ENCODE results near the gene FADS1.
A peak's percentile ranks its signal among the peaks of the same experiment; 100 is the strongest.

Gene FADS1

DNA sequence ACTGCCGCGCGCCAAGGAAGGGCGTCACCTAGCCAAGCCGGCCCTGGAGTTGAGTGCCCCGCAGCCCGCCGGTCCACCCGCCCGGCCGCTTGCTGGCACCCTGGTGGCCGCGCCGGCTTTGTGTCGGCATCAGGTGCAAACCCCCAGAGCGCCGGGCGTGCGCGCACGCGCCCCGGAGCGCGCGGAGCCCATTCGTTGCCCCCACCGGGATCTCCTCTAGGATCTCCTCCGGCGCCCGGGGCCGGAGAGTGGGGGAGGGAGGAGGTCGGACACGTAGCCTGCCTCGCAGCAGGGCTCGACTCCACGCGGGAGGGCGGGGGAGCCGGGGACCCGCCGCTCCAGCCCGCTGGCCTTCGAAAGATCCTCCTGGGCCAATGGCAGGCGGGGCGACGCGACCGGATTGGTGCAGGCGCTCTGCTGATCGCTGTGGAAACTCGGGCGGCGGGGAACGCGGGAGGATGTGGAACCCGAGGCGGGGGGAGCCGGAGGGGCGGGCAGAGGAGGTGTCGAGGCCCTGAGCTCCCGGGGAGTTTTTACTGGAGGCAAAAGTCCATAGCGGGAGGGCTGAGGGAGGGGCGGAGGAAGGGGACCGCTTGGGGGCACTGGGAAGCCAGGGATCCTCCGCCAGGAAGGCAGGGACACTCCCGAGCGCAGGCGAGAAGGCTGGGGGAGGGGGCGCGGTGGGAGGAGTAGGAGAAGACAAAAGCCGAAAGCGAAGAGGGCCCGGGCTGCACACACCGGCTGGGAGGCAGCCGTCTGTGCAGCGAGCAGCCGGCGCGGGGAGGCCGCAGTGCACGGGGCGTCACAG, 11.0 kb upstream of the FADS1 start, which contains the start of gene FADS2:
Gene FADS2, plus strand, starts transcription at position 730 of the 808 bp plus-strand sequence. CDS start 91 bp downstream, outside the sequence.
- DNase-seq (ENCODE audit: insufficient read length, low spot score) (peak; percentile 65), FAIRE-seq (no peak)

DNA sequence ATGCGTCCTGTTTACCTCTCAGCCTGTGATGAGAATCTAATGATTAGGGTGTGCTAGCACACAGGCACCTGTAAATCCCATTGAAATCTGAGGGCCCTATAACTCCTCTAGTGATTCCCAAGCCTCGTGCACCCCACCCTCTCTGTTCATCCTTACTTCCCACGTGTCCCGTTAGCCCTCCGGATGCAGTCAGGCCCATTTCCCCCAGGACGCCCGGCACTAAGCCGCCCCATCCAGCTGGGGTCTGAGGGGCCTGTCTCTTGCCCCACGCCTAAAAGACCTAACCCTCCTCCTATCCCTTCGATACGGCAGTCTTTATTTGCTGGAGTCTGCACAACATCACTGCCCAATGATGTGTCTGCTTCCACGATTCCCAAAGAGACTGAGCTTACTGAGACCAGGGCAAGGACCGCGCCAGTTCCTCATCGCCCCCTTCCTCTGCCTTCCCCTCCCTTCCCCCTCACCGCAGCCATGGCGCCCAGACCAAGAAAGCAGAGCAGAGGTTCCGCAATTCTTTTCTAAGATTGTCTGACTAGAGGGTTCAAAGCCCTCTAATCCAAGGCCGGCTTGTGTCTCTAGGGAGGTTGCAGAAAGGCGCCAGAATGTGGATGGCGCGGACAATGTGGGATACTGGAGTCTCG, 10.2 kb upstream of the FADS1 start:
- DNase-seq (ENCODE audit: insufficient read length, low spot score) (no peak), FAIRE-seq (no peak)

- FAIRE-seq, result no peak
- no peak for DNase-seq (ENCODE audit: insufficient read length, low spot score)
These were observed 3.4 kb upstream of the FADS1 start for GRCh38 chr11:61820174-61820573.

- DNase-seq (ENCODE audit: insufficient read length, low spot score) (no peak), FAIRE-seq (no peak)
These were observed 834 bp upstream of the FADS1 start for GRCh38 chr11:61817471-61818202.

DNA sequence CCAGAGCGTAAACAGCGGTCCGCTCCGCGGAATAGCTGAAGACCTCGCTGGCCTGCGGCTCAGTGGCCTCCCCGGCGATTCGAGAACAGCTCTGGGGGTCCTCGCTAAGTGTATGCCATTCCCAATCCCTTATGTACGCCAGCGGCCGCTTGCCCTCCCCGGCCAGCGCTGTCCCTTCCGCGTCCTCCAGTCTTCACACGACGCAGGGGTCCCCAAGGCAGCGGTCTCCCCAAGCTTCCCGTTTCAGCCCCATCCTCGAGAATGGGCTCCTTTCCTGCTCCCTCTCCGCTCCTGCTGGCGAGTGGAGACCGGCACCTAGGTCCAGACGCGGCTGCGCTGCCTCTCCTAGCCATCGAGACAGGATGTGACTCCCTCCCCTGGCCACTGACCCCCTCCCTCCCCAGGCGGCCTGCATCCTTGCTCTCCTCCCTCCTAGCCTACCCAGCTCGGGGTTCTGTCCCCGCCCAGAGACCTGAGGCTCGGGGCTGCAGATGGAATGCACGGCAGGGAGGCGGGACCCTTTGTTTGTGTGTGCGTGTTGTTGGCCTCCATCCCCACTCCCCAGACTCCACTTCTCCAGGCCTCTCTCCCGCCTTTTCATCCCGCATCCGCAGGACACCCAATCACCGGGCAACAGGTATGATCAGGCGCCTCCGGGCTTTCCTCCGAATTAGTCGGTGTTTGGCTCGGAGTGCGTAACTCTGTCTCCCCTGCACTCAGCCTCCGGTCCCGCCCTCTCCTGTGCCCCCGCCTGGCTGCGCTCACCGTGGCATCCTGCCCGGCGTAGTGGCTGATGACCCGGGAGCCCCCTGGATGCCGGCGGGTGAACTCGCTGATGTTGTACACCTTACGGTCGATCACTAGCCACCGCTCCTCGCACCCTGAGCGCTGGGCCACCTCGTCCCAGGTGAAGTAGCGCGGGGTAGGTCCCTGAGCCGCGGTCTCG, 740 bp downstream of the FADS1 start:
- FAIRE-seq (no peak), DNase-seq (ENCODE audit: insufficient read length, low spot score) (no peak)

GRCh38 chr11:61814958-61815789, 1.6 kb downstream of the FADS1 start:
- peak; percentile 31 for FAIRE-seq
- peak; percentile 97 for DNase-seq (ENCODE audit: insufficient read length, low spot score)

- DNase-seq (ENCODE audit: insufficient read length, low spot score), result no peak
- no peak for FAIRE-seq
These were observed 2.4 kb downstream of the FADS1 start for GRCh38 chr11:61814247-61814957.

- FAIRE-seq, result no peak
- DNase-seq (ENCODE audit: insufficient read length, low spot score), result no peak
These were observed 3.9 kb downstream of the FADS1 start for GRCh38 chr11:61812736-61813411.

DNA sequence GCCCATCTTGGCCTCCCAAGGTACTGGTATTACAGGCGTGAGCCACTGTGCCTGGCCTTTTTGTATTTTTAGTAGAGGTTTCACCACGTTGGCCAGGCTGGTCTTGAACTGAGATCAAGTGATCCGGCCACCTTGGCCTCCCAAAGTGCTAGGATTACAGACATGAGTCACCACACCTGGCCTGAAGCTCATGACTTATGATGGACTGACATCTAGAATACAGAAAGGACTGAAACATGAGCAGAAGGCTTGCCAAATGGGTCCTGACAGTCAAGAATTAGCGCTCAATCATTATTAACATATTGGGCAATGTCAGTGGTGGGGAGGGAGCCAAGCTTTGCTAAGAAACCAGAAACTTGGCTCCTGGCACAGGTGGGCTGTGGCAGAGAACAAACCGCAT, 5.0 kb downstream of the FADS1 start:
- FAIRE-seq (no peak), DNase-seq (ENCODE audit: insufficient read length, low spot score) (no peak)

DNA sequence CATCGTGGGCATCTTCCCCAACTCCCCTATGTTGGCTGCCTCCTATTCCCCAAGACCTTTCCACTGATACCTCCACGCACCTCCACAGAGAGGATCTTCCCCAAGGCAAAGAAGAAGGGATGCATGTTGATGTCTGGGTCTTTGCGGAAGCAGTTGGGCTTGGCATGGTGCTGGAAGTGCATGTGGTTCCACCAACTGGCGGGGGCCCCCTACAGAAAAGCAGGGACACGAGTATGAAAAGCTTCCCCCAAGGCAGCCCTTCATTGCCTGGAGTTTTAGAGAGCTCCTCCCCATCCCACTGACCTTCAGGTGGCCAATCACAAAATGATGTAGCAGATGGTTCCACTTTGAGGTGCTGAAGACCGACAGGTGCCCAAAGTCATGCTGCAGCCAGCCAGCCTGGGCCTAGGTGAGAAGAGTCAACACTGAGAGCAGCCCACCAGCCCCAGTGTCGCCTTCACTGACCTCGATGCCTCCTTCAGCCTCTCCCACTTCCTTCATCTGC, 6.1 kb downstream of the FADS1 start:
- FAIRE-seq (no peak), DNase-seq (ENCODE audit: insufficient read length, low spot score) (no peak)

GRCh38 chr11:61806785-61807184, 10.0 kb downstream of the FADS1 start:
- FAIRE-seq, result no peak

GRCh38 chr11:61805146-61805545, 11.7 kb downstream of the FADS1 start:
- no peak for FAIRE-seq
- DNase-seq (ENCODE audit: insufficient read length, low spot score), result no peak

More at GRCh38 chr11:61806785-61807184, 10.0 kb downstream of the FADS1 start:
- no peak for DNase-seq (ENCODE audit: insufficient read length, low spot score)

DNA sequence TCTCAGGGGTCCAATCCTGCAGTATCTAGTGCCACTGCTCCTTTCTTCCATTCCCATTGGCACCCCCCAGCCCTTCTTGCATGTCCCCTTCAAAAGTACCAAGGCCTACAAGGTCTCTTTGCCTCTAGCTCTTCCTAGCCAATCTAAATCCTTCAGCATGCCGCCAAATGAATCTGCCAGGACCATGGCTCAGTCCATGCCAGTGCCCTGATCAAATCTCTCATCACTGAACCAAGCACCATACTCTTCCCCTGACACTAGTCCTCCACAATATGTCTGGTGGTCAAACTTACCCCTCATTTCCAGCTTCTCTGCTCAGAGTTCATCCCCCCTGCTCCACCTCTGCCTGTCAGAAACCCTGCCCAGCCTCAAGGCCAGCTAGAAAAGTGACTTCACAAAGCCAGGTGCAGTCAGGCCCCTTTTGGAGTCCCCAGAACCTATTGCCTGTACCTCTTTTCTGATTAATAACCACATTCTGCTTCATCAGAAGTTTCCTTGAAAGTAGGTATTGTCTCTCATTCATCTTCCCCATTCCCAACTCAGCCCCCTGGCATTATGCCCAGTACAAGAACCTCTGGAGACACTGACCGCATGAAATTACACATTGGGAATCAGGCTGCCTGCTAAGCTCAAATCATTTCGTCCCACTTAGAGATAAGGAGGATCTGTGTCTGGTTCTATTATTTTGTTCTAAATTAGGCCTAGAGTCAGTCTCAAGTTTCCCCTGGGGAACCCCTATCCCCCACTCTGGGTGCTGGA, 12.7 kb downstream of the FADS1 start:
- DNase-seq (ENCODE audit: insufficient read length, low spot score) (no peak), FAIRE-seq (no peak)

GRCh38 chr11:61802605-61803004, 14.2 kb downstream of the FADS1 start:
- no peak for FAIRE-seq
- no peak for DNase-seq (ENCODE audit: insufficient read length, low spot score)

DNA sequence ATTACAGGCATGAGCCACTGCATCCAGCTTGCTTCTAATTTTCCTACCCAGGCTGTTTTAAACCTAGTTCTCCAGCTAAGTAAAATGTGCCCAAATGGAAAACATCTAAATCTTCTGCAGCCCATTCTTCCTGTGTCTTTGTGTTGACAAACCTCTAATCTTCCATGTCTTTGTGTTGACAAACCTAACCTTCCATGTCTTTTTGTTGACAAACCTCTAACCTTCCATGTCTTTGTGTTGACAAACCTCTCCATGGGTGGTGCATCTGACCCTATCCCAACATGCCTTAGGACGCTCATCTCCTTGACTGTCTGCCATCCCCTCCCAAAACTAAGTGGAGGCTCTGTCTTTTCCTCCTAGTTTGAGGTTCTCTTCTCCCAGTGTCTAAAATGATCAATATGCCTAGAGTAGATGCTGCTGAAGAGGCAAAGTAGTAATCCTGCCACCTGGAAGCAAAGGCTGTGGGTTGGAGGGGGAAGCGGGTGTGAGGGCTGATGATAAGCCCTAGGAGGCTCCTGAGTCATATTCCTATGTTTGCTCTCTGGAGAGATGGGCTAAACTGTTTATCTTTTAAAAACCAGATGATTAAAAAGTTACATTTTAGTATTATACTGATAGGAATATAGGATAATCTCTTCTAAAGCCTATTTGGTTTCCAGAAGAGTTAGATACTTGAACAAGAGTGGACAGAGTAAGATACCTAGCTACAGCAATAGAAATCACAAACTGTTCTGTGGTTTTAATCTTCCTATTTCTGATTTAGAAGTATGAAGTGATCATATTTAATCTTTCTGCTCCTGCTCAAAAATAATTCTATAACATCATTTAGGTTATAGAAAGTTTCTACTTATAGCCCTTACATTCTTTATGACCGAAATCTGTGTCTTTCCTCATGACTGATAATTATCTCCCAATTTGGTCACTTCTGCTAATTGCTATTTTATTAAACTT, 16.2 kb downstream of the FADS1 start:
- FAIRE-seq (no peak), DNase-seq (ENCODE audit: insufficient read length, low spot score) (no peak)

GRCh38 chr11:61799665-61800284, 17.0 kb downstream of the FADS1 start:
- no peak for FAIRE-seq

More at GRCh38 chr11:61799665-61800284, 17.0 kb downstream of the FADS1 start:
- no peak for DNase-seq (ENCODE audit: insufficient read length, low spot score)
